Karpas-422 (cell line): ENCODE measurements around the gene ZFAND3. TPM values are rescaled to one million over a fixed set of nuclear protein-coding genes. Genes with fewer than 3 reads are reported as not detected.
"Not testable (repeated sequence)": the region's sequence is repeated elsewhere in the genome, so short reads cannot be mapped to it uniquely, and the experiment has no call there.

Experiments used
- DNase-seq: peaks from one replicate; pipeline ENCODE4 v3.0.0-alpha.2; 2015
- H2AFZ ChIP-seq: fragments of 200-600 bp; sonication (generic); 2 replicates; pipeline ENCODE4 v1.6.1; 2014; ENCODE audit warnings: antibody characterized with exemption, low read length, mixed read lengths
- H3K27ac ChIP-seq: fragments of 200-600 bp; sonication (generic); 2 replicates; pipeline ENCODE4 v1.5.1; 2014; ENCODE audit warnings: mild to moderate bottlenecking, low read length, moderate library complexity
- H3K27me3 ChIP-seq: fragments of 200-600 bp; sonication (generic); 2 replicates; pipeline ENCODE4 v1.6.1; 2014; ENCODE audit warnings: low read length, mixed read lengths
- H3K36me3 ChIP-seq: fragments of 200-600 bp; sonication (generic); 2 replicates; pipeline ENCODE4 v1.6.1; 2014; ENCODE audit warnings: low read length, mixed read lengths; ENCODE audit not compliant: insufficient read depth
- H3K4me1 ChIP-seq: fragments of 200-600 bp; sonication (generic); 2 replicates; pipeline ENCODE4 v1.6.1; 2014; ENCODE audit warnings: mild to moderate bottlenecking, low read length, mixed read lengths
- H3K4me2 ChIP-seq: fragments of 200-600 bp; sonication (generic); 2 replicates; pipeline ENCODE4 v1.6.1; 2014; ENCODE audit warnings: low read length, low read depth, mild to moderate bottlenecking; ENCODE audit not compliant: poor library complexity, severe bottlenecking
- H3K4me3 ChIP-seq: fragments of 200-600 bp; sonication (generic); 2 replicates; pipeline ENCODE4 v1.5.1; 2014; ENCODE audit warnings: mild to moderate bottlenecking, antibody characterized with exemption, low read length, mixed read lengths
- H3K79me2 ChIP-seq: fragments of 200-600 bp; sonication (generic); 2 replicates; pipeline ENCODE4 v1.6.1; 2014; ENCODE audit warnings: mild to moderate bottlenecking, low read length, mixed read lengths
- H3K9ac ChIP-seq: fragments of 200-600 bp; sonication (generic); 2 replicates; pipeline ENCODE4 v1.6.0; 2014; ENCODE audit warnings: low read length
- H3K9me2 ChIP-seq: fragments of 200-600 bp; sonication (generic), shearing (Covaris generic); replicated peaks from 2 replicates; pipeline ENCODE4 v1.6.0; 2014; ENCODE audit warnings: mild to moderate bottlenecking, low read length, moderate library complexity; ENCODE audit not compliant: insufficient read depth
- H3K9me3 ChIP-seq: fragments of 300-700, 200-600 bp; sonication (generic); 2 replicates; pipeline ENCODE4 v1.6.1; 2014; ENCODE audit warnings: low read length, mixed read lengths
- H4K20me1 ChIP-seq: fragments of 200-600 bp; sonication (generic); 2 replicates; pipeline ENCODE4 v1.6.1; 2014; ENCODE audit warnings: mild to moderate bottlenecking, antibody characterized with exemption, low read length, low read depth; ENCODE audit not compliant: insufficient read depth
- total RNA-seq: library from RNA; depleted of rRNA; stranded (reverse); fragments of >200 nt; shearing (Covaris generic); gene quantifications from 2 replicates; pipeline ENCODE4 v1.2.3, GENCODE V29; 2014; ENCODE audit warnings: low replicate concordance

The ZFAND3 gene
- total RNA-seq, 1 experiment from 2014 or later: 4.0 TPM

- Histone ChIP-seq H4K20me1 (peaks cover 63% of the 10 kb centered on the region), H3K4me1 (peaks cover 6% of the 10 kb centered on the region; the same call in 1 of the 2 replicates), H3K9me2 (no peaks in the 10 kb centered on the region), H3K4me2 (no peak overlapping the region), H3K27ac (no peak overlapping the region), H3K27me3 (no peaks in the 10 kb centered on the region), H3K9me3 (no peaks in the 10 kb centered on the region), H3K4me3 (no peak overlapping the region), H3K9ac (no peak overlapping the region), H3K36me3 (no peaks in the 10 kb centered on the region), H2AFZ (no peak overlapping the region), H3K79me2 (no peaks in the 10 kb centered on the region)
- no peak for DNase-seq
These were observed 57.3 kb downstream of the ZFAND3 start for GRCh38 chr6:37876843-37877242.

GRCh38 chr6:37877373-37878149 lies 58.0 kb downstream of the ZFAND3 start:
- Histone ChIP-seq H3K79me2 (no peaks in the 10 kb centered on the region), H2AFZ (no peak overlapping the region), H3K4me3 (no peak overlapping the region), H3K9ac (no peak overlapping the region), H3K27ac (no peak overlapping the region), H3K36me3 (no peaks in the 10 kb centered on the region), H3K4me1 (peaks cover 6% of the 10 kb centered on the region; the same call in 1 of the 2 replicates), H3K27me3 (no peaks in the 10 kb centered on the region), H4K20me1 (peaks cover 64% of the 10 kb centered on the region), H3K9me3 (no peaks in the 10 kb centered on the region), H3K9me2 (no peaks in the 10 kb centered on the region), H3K4me2 (no peak overlapping the region)
- no peak for DNase-seq

GRCh38 chr6:37878150-37878710 lies 58.7 kb downstream of the ZFAND3 start:
- Histone ChIP-seq H2AFZ (no peak overlapping the region), H3K4me1 (peaks cover 6% of the 10 kb centered on the region; the same call in 1 of the 2 replicates), H3K4me3 (no peak overlapping the region), H3K36me3 (no peaks in the 10 kb centered on the region), H3K4me2 (no peak overlapping the region), H3K9me3 (no peaks in the 10 kb centered on the region), H3K79me2 (no peaks in the 10 kb centered on the region), H4K20me1 (peaks cover 62% of the 10 kb centered on the region), H3K27me3 (no peaks in the 10 kb centered on the region), H3K9ac (no peak overlapping the region), H3K9me2 (no peaks in the 10 kb centered on the region), H3K27ac (no peak overlapping the region)
- no peak for DNase-seq

- H3K27ac ChIP-seq, H3K4me2 ChIP-seq, H3K4me3 ChIP-seq, H2AFZ ChIP-seq, H3K9me3 ChIP-seq, H3K9ac ChIP-seq, H3K4me1 ChIP-seq, H3K36me3 ChIP-seq, H3K9me2 ChIP-seq, DNase-seq, H3K27me3 ChIP-seq, H3K79me2 ChIP-seq: not testable (repeated sequence)
- H4K20me1 ChIP-seq: peaks cover 53% of the 10 kb centered on the region
These were observed 61.1 kb downstream of the ZFAND3 start for GRCh38 chr6:37880602-37881001.

- Histone ChIP-seq H3K9me2 (no peaks in the 10 kb centered on the region), H3K4me2 (no peak overlapping the region), H3K9me3 (no peaks in the 10 kb centered on the region), H3K79me2 (no peaks in the 10 kb centered on the region), H3K9ac (no peak overlapping the region), H4K20me1 (peaks cover 48% of the 10 kb centered on the region), H3K27ac (no peak overlapping the region), H2AFZ (no peak overlapping the region), H3K4me1 (peaks cover 6% of the 10 kb centered on the region; the same call in 1 of the 2 replicates), H3K4me3 (no peak overlapping the region), H3K27me3 (no peaks in the 10 kb centered on the region), H3K36me3 (no peaks in the 10 kb centered on the region)
- DNase-seq: no peak
These were observed 62.8 kb downstream of the ZFAND3 start for GRCh38 chr6:37882292-37882691.

- Histone ChIP-seq H2AFZ (no peak overlapping the region), H3K27ac (no peak overlapping the region), H3K36me3 (no peaks in the 10 kb centered on the region), H3K9me2 (no peaks in the 10 kb centered on the region), H3K4me2 (no peak overlapping the region), H4K20me1 (peaks cover 47% of the 10 kb centered on the region), H3K4me3 (no peak overlapping the region), H3K9me3 (no peaks in the 10 kb centered on the region), H3K27me3 (no peaks in the 10 kb centered on the region), H3K79me2 (no peaks in the 10 kb centered on the region), H3K9ac (no peak overlapping the region), H3K4me1 (peaks cover 6% of the 10 kb centered on the region; the same call in 1 of the 2 replicates)
- no peak for DNase-seq
These were observed 63.3 kb downstream of the ZFAND3 start for GRCh38 chr6:37882724-37883413.

GRCh38 chr6:37884548-37884947 lies 65.0 kb downstream of the ZFAND3 start:
- Histone ChIP-seq H3K79me2 (no peaks in the 10 kb centered on the region), H3K4me3 (no peak overlapping the region), H3K27me3 (no peaks in the 10 kb centered on the region), H2AFZ (no peak overlapping the region), H3K4me2 (no peak overlapping the region), H3K36me3 (no peaks in the 10 kb centered on the region), H3K9me3 (no peaks in the 10 kb centered on the region), H3K27ac (no peak overlapping the region), H3K9ac (no peak overlapping the region), H4K20me1 (peaks cover 42% of the 10 kb centered on the region), H3K4me1 (peaks cover 6% of the 10 kb centered on the region; the same call in 1 of the 2 replicates), H3K9me2 (no peaks in the 10 kb centered on the region)
- no peak for DNase-seq

GRCh38 chr6:37889051-37889450 lies 69.5 kb downstream of the ZFAND3 start:
- Histone ChIP-seq H2AFZ (no peak overlapping the region), H3K27ac (no peak overlapping the region), H3K9me3 (no peaks in the 10 kb centered on the region), H3K79me2 (no peaks in the 10 kb centered on the region), H3K4me3 (no peak overlapping the region), H3K36me3 (no peaks in the 10 kb centered on the region), H3K9me2 (no peaks in the 10 kb centered on the region), H3K4me2 (no peak overlapping the region), H3K9ac (no peak overlapping the region), H4K20me1 (peaks cover 44% of the 10 kb centered on the region), H3K4me1 (peaks cover 14% of the 10 kb centered on the region), H3K27me3 (no peaks in the 10 kb centered on the region)
- no peak for DNase-seq
